IMR-90 (cell line): ENCODE measurements around the gene HIVEP3. TPM values are rescaled to one million over a fixed set of nuclear protein-coding genes. Genes with fewer than 3 reads are reported as not detected.
A peak's percentile ranks its signal among the peaks of the same experiment; 100 is the strongest.

ENCODE experiments used
- ATAC-seq: fragments of 200-7000 bp; cut with Tn5 transposase; 2 replicates; pipeline ENCODE4 v1.9.1; 2020; ENCODE audit warnings: low read depth, mild to moderate bottlenecking, moderate library complexity
- BruUV-seq: library from RNA; stranded (reverse); fragments of 400-500 nt; replicated peaks from 2 replicates; lab custom pipeline; 2021; lab: Mats Ljungman, UMichigan
- CTCF ChIA-PET: fragments of 300-600 bp; formaldehyde crosslinking; extraction: SDS; loops from one replicate; lab custom pipeline; 2021; ENCODE audit warnings: antibody characterized with exemption; lab: Yijun Ruan, JAX
- POLR2A ChIA-PET: fragments of 300-600 bp; sonication (Branson Sonifier 250); formaldehyde crosslinking; loops from one replicate; lab custom pipeline; 2022; ENCODE audit warnings: antibody characterized with exemption; ENCODE audit not compliant: unreplicated experiment; lab: Charles Lee
- DNase-seq: peaks from one replicate; pipeline ENCODE4 v3.0.0; 2013
- H2AFZ ChIP-seq: replicated peaks from 2 replicates; pipeline ENCODE3; 2013; ENCODE audit warnings: low read length, mild to moderate bottlenecking; ENCODE audit not compliant: poor library complexity
- H2AK5ac ChIP-seq: 2 replicates; pipeline ENCODE4 v1.6.1; 2013; ENCODE audit warnings: low read depth, low read length, inconsistent platforms
- H2AK9ac ChIP-seq: replicated peaks from 2 replicates; pipeline ENCODE3; 2013; ENCODE audit warnings: mild to moderate bottlenecking, low read depth, low read length, moderate library complexity; ENCODE audit not compliant: poor library complexity
- H2BK120ac ChIP-seq: 2 replicates; pipeline ENCODE4 v1.6.1; 2013; ENCODE audit warnings: low read depth, low read length, inconsistent platforms
- H2BK15ac ChIP-seq: 3 replicates; pipeline ENCODE4 v1.6.1; 2013; ENCODE audit warnings: low read depth, low read length, inconsistent platforms
- H2BK20ac ChIP-seq: 2 replicates; pipeline ENCODE4 v1.6.1; 2013; ENCODE audit warnings: low read depth, mild to moderate bottlenecking, inconsistent platforms, low read length, moderate library complexity
- H2BK5ac ChIP-seq: 2 replicates; pipeline ENCODE4 v1.6.1; 2013; ENCODE audit warnings: mild to moderate bottlenecking, low read depth, low read length, inconsistent platforms; ENCODE audit not compliant: poor library complexity, severe bottlenecking
- H3K14ac ChIP-seq: replicated peaks from 2 replicates; pipeline ENCODE4 v1.6.1; 2013; ENCODE audit warnings: low read depth, low read length, inconsistent platforms
- H3K18ac ChIP-seq: 2 replicates; pipeline ENCODE4 v1.6.1; 2013; ENCODE audit warnings: low read depth, low read length, control low read depth
- H3K23ac ChIP-seq: 2 replicates; pipeline ENCODE4 v1.6.1; 2013; ENCODE audit warnings: low read depth, low read length, inconsistent platforms
- H3K27ac ChIP-seq: 2 replicates; pipeline ENCODE4 v1.5.1; 2013; ENCODE audit warnings: mild to moderate bottlenecking, control low read depth, low read length; ENCODE audit not compliant: insufficient read depth
- H3K27me3 ChIP-seq: 2 replicates; pipeline ENCODE4 v1.6.1; 2013; ENCODE audit warnings: low read length; ENCODE audit not compliant: control insufficient read depth, insufficient read depth
- H3K36me3 ChIP-seq: 2 replicates; pipeline ENCODE4 v1.6.1; 2013; ENCODE audit warnings: low read length, mixed read lengths; ENCODE audit not compliant: control insufficient read depth, insufficient read depth
- H3K4ac ChIP-seq: 2 replicates; pipeline ENCODE4 v1.6.1; 2013; ENCODE audit warnings: low read depth, low read length, inconsistent platforms
- H3K4me1 ChIP-seq: 2 replicates; pipeline ENCODE4 v1.6.1; 2013; ENCODE audit warnings: low read length, mixed read lengths; ENCODE audit not compliant: control insufficient read depth, insufficient read depth
- H3K4me2 ChIP-seq: 2 replicates; pipeline ENCODE4 v1.6.1; 2013; ENCODE audit warnings: low read depth, mild to moderate bottlenecking, control low read depth, low read length, moderate library complexity
- H3K4me3 ChIP-seq: 2 replicates; pipeline ENCODE4 v1.5.1; 2013; ENCODE audit warnings: low read depth, mild to moderate bottlenecking, control low read depth, low read length, moderate library complexity; ENCODE audit not compliant: insufficient read depth
- H3K56ac ChIP-seq: 2 replicates; pipeline ENCODE4 v1.6.1; 2013; ENCODE audit warnings: low read length, inconsistent platforms; ENCODE audit not compliant: insufficient read depth; ENCODE audit errors: extremely low read depth
- H3K79me1 ChIP-seq, 2 experiments: 2 replicates each; pipeline ENCODE4 v1.6.1; 2013; ENCODE audit warnings: low read length in 2 of 2, inconsistent platforms in 1 of 2, low read depth in 1 of 2
- H3K9ac ChIP-seq: 2 replicates; pipeline ENCODE4 v1.6.1; 2013; ENCODE audit warnings: low read depth, low read length, control low read depth
- H3K9me1 ChIP-seq: 2 replicates; pipeline ENCODE4 v1.6.1; 2013; ENCODE audit warnings: low read length, inconsistent platforms; ENCODE audit not compliant: insufficient read depth
- H3K9me3 ChIP-seq: 2 replicates; pipeline ENCODE4 v1.6.1; 2013; ENCODE audit warnings: low read length; ENCODE audit not compliant: control insufficient read depth, insufficient read depth
- H4K20me1 ChIP-seq: 2 replicates; pipeline ENCODE4 v1.6.1; 2013; ENCODE audit warnings: low read length, inconsistent platforms; ENCODE audit not compliant: insufficient read depth
- H4K5ac ChIP-seq: 2 replicates; pipeline ENCODE4 v1.6.1; 2013; ENCODE audit warnings: mild to moderate bottlenecking, low read depth, low read length, control low read depth
- H4K8ac ChIP-seq, 2 experiments: 2 replicates each; pipeline ENCODE4 v1.6.1; 2013; ENCODE audit warnings: low read depth in 2 of 2, low read length in 2 of 2, control low read depth in 1 of 2, inconsistent platforms in 1 of 2
- H4K91ac ChIP-seq: 2 replicates; pipeline ENCODE4 v1.6.1; 2013; ENCODE audit warnings: low read depth, low read length, inconsistent platforms; ENCODE audit not compliant: insufficient read depth
- CEBPB ChIP-seq: IDR thresholded peaks from 2 replicates; pipeline ENCODE4 v1.6.1; 2012; ENCODE audit warnings: low read depth, low read length, improper control_type of control experiment
- CHD1 ChIP-seq: IDR thresholded peaks from 2 replicates; pipeline ENCODE4 v1.6.1; 2012; ENCODE audit warnings: low read depth, low read length, improper control_type of control experiment
- ELK1 ChIP-seq: fragments of 150-350 bp; IDR thresholded peaks from 2 replicates; pipeline ENCODE4 v1.6.1; 2016; ENCODE audit warnings: low read depth, mild to moderate bottlenecking, low read length, moderate library complexity, borderline replicate concordance
- FOS ChIP-seq: fragments of 150-350 bp; IDR thresholded peaks from 2 replicates; pipeline ENCODE4 v1.6.1; 2016; ENCODE audit warnings: low read depth, low read length
- MAFK ChIP-seq: IDR thresholded peaks from 2 replicates; pipeline ENCODE4 v1.6.1; 2012; ENCODE audit warnings: low read depth, low read length, improper control_type of control experiment
- MAZ ChIP-seq: IDR thresholded peaks from 2 replicates; pipeline ENCODE4 v1.6.1; 2012; ENCODE audit warnings: low read depth, mild to moderate bottlenecking, low read length, improper control_type of control experiment, moderate library complexity, borderline replicate concordance
- MXI1 ChIP-seq: IDR thresholded peaks from 2 replicates; pipeline ENCODE4 v1.6.1; 2012; ENCODE audit warnings: low read depth, mild to moderate bottlenecking, low read length, moderate library complexity, borderline replicate concordance
- NFE2L2 ChIP-seq: fragments of 150-350 bp; IDR thresholded peaks from 2 replicates; pipeline ENCODE4 v1.6.1; 2016; ENCODE audit warnings: low read depth, mild to moderate bottlenecking, low read length
- POLR2A ChIP-seq: IDR thresholded peaks from 2 replicates; pipeline ENCODE4 v1.6.1; 2012; ENCODE audit warnings: mild to moderate bottlenecking, low read depth, low read length
- RAD21 ChIP-seq: IDR thresholded peaks from 2 replicates; pipeline ENCODE4 v1.6.1; 2012; ENCODE audit warnings: low read length, improper control_type of control experiment
- RCOR1 ChIP-seq: IDR thresholded peaks from 2 replicates; pipeline ENCODE4 v1.6.1; 2012; ENCODE audit warnings: mild to moderate bottlenecking, low read length, improper control_type of control experiment; ENCODE audit not compliant: insufficient replicate concordance
- RFX5 ChIP-seq: IDR thresholded peaks from 2 replicates; pipeline ENCODE4 v1.8.0; 2012; ENCODE audit warnings: low read depth, mild to moderate bottlenecking, low read length, moderate library complexity
- USF2 ChIP-seq: fragments of 150-350 bp; IDR thresholded peaks from 2 replicates; pipeline ENCODE4 v1.6.1; 2017; ENCODE audit warnings: mild to moderate bottlenecking, antibody characterized with exemption, low read length, low read depth
- WGBS, 2 experiments: methylation state at CpG; one replicate each; pipeline versions ENCODE4 v1.1.5 to v1.1.7; 2013; ENCODE audit warnings: missing lambda C conversion rate in 2 of 2; ENCODE audit not compliant: insufficient read length in 1 of 2; ENCODE audit errors: extremely low coverage in 2 of 2; 5-methylcytosine and 5-hydroxymethylcytosine counted together
- dilution Hi-C: fragments of 300-500 bp; cut with HindIII; formaldehyde crosslinking; loops from one replicate; pipeline ENCODE4 v1.14.3; 2018; ENCODE audit warnings: low sequenced_read_pairs; ENCODE audit not compliant: unreplicated experiment
- in situ Hi-C: fragments of 300-500 bp; cut with MboI; formaldehyde crosslinking; loops from 3 replicates; pipeline ENCODE4 v1.14.3; 2019; ENCODE audit warnings: low sequenced_read_pairs, inconsistent platforms, mixed read lengths
- intact Hi-C: fragments of 100-400 bp; cut with micrococcal nuclease; formaldehyde crosslinking; loops from 2 replicates; pipeline ENCODE4 v1.10.0; 2022
- polyA plus RNA-seq, 3 experiments: library from polyadenylated mRNA; depleted of rRNA; stranded (reverse); fragments of >200 nt; gene quantifications; 2 replicates each; pipeline ENCODE4 v1.2.3, GENCODE V29; 2012; ENCODE audit warnings: low replicate concordance in 1 of 3
- total RNA-seq: library from RNA; depleted of rRNA; stranded (reverse); fragments of >200 nt; gene quantifications from 2 replicates; pipeline ENCODE4 v1.2.3, GENCODE V29; 2012

HIVEP3 gene
- total and polyA plus RNA-seq, 2 of the 4 experiments (the other 2 are of a cell fraction), result 1.4 to 4.0 TPM

GRCh38 chr1:41664861-41665640 is 253.7 kb downstream of the HIVEP3 start (continued):
- TF ChIP-seq NFE2L2 (no peak), MAFK (no peak), RCOR1 (no peak)

- CTCF ChIA-PET, result interaction anchor here (1.2 to 1.6 kb wide), 2 partner anchors 10 to 85 kb away, joined by 4 to 5 read pairs; no protein-coding TSS in a partner anchor
- Histone ChIP-seq H4K91ac (peak overlapping the region; percentile 57; the same call in 1 of the 2 replicates), H2BK5ac (no peak overlapping the region), H2AK5ac (peak overlapping the region; percentile 88), H3K14ac (no peak overlapping the region; the same call in 1 of the 2 replicates), H4K8ac (peak overlapping the region in 1 of 2 experiments; percentile 29; a peak in 2 of 4 replicates), H3K79me1 (peaks cover 9 to 18% of the 10 kb centered on the region in 2 experiments), H3K9ac (no peak overlapping the region), H2AFZ (no peak overlapping the region), H3K9me3 (no peaks in the 10 kb centered on the region), H3K56ac (no peak overlapping the region), H3K27me3 (no peaks in the 10 kb centered on the region), H3K9me1 (peaks cover 30% of the 10 kb centered on the region), H4K5ac (no peak overlapping the region), H2BK20ac (peak overlapping the region; percentile 56; the same call in 1 of the 2 replicates), H3K36me3 (no peaks in the 10 kb centered on the region), H3K27ac (no peak overlapping the region), H3K4me1 (peaks cover 23% of the 10 kb centered on the region), H2BK120ac (peak overlapping the region; percentile 90; the same call in 1 of the 2 replicates), H3K4ac (peak overlapping the region; percentile 85), H3K23ac (no peak overlapping the region), H3K4me2 (no peak overlapping the region), H3K4me3 (no peak overlapping the region), H2BK15ac (peak overlapping the region; percentile 65; the same call in 2 of the 3 replicates), H3K18ac (no peak overlapping the region), H4K20me1 (0 out of 2 replicates have a peak, but pooled peaks cover 4% of the 10 kb centered on the region), H2AK9ac (no peak overlapping the region)
- WGBS, 2 experiments, result 86% methylated on average over 3 of the region's 5 CpGs; no CpG with 5 or more reads in 1 of the 2 experiments
- POLR2A ChIA-PET, result no interaction called here
- no TSS peak for BruUV-seq
- ATAC-seq (no peak), DNase-seq (peak; percentile 46)
- in situ Hi-C loops, result no loop called here
- dilution Hi-C loops, result no loop called here
- intact Hi-C loops, result loop anchor here (5.0 kb wide), 1 partner anchor 42 kb away; no protein-coding TSS in a partner anchor
- no peak for TF ChIP-seq CEBPB
- TF ChIP-seq RAD21, result no peak
- TF ChIP-seq POLR2A, result no peak
- TF ChIP-seq CHD1, result no peak
- TF ChIP-seq USF2, result no peak
- no peak for TF ChIP-seq MXI1
- TF ChIP-seq ELK1, result no peak
- TF ChIP-seq RFX5, result no peak
- no peak for TF ChIP-seq NFE2L2
- TF ChIP-seq FOS, result no peak
- TF ChIP-seq RCOR1, result no peak
- TF ChIP-seq MAZ, result no peak
Observed at GRCh38 chr1:41663671-41664400, 254.9 kb downstream of the HIVEP3 start.
